Loucy (cell line): Measurements from ENCODE around the gene GFRA3.

ENCODE experiments used
- H2AFZ ChIP-seq: fragments of 200-600 bp; sonication (generic); 2 replicates; pipeline ENCODE4 v1.6.0; 2016; ENCODE audit warnings: antibody characterized with exemption, mild to moderate bottlenecking, low read length, moderate library complexity
- H3F3A ChIP-seq: fragments of 200-600 bp; 2 replicates; pipeline ENCODE4 v1.6.0; 2016; ENCODE audit warnings: antibody characterized with exemption, low read depth, mild to moderate bottlenecking
- H3K27me3 ChIP-seq: fragments of 200-600 bp; sonication (generic); 2 replicates; pipeline ENCODE4 v1.6.1; 2014; ENCODE audit warnings: low read length, mild to moderate bottlenecking; ENCODE audit not compliant: insufficient read depth, poor library complexity, severe bottlenecking
- H3K36me3 ChIP-seq: fragments of 200-600 bp; sonication (generic); 2 replicates; pipeline ENCODE4 v1.6.1; 2016; ENCODE audit warnings: low read length; ENCODE audit not compliant: insufficient read depth
- H3K4me1 ChIP-seq: fragments of 200-600 bp; sonication (generic); 2 replicates; pipeline ENCODE4 v1.5.1; 2014; ENCODE audit warnings: low read length, mild to moderate bottlenecking; ENCODE audit not compliant: insufficient read depth, poor library complexity, severe bottlenecking
- H3K4me2 ChIP-seq: fragments of 200-600 bp; sonication (generic); 2 replicates; pipeline ENCODE4 v1.6.0; 2014; ENCODE audit warnings: antibody characterized with exemption, low read length, low read depth, mild to moderate bottlenecking; ENCODE audit not compliant: poor library complexity, severe bottlenecking
- H3K4me3 ChIP-seq: fragments of 200-600 bp; sonication (generic); 2 replicates; pipeline ENCODE4 v1.5.1; 2014; ENCODE audit warnings: low read length, mild to moderate bottlenecking, mixed read lengths; ENCODE audit not compliant: poor library complexity, severe bottlenecking
- H3K79me2 ChIP-seq: fragments of 200-600 bp; sonication (generic); 2 replicates; pipeline ENCODE4 v1.6.1; 2014; ENCODE audit warnings: low read length; ENCODE audit not compliant: insufficient read depth
- H3K9ac ChIP-seq: fragments of 200-600 bp; sonication (generic); 2 replicates; pipeline ENCODE4 v1.6.0; 2014; ENCODE audit warnings: mild to moderate bottlenecking, low read depth, low read length, moderate library complexity; ENCODE audit not compliant: poor library complexity, severe bottlenecking
- H3K9me2 ChIP-seq: fragments of 200-600 bp; sonication (generic); replicated peaks from 2 replicates; pipeline ENCODE4 v1.6.1; 2016; ENCODE audit warnings: low read depth, low read length, mixed read lengths
- H3K9me3 ChIP-seq: fragments of 200-600 bp; sonication (generic); 2 replicates; pipeline ENCODE4 v1.6.1; 2014; ENCODE audit warnings: mild to moderate bottlenecking, antibody characterized with exemption, low read length, low read depth; ENCODE audit not compliant: insufficient read depth
- H4K20me1 ChIP-seq: fragments of 200-600 bp; sonication (generic); 2 replicates; pipeline ENCODE4 v1.6.0; 2014; ENCODE audit warnings: antibody characterized with exemption, low read length, mild to moderate bottlenecking; ENCODE audit not compliant: insufficient read depth, poor library complexity, severe bottlenecking
- EZH2phosphoT487 ChIP-seq: fragments of 200-600 bp; IDR thresholded peaks from 2 replicates; pipeline ENCODE4 v1.6.1; 2018; ENCODE audit warnings: antibody characterized with exemption, mild to moderate bottlenecking, moderate library complexity, borderline replicate concordance
- TF ChIP-seq, protein P1 (sequence below): fragments of 200-600 bp; sonication (generic); conservative IDR thresholded peaks from 2 replicates; pipeline ENCODE4 v1.5.1; 2014; ENCODE audit warnings: mild to moderate bottlenecking, antibody characterized with exemption, low read length

GFRA3 gene

DNA sequence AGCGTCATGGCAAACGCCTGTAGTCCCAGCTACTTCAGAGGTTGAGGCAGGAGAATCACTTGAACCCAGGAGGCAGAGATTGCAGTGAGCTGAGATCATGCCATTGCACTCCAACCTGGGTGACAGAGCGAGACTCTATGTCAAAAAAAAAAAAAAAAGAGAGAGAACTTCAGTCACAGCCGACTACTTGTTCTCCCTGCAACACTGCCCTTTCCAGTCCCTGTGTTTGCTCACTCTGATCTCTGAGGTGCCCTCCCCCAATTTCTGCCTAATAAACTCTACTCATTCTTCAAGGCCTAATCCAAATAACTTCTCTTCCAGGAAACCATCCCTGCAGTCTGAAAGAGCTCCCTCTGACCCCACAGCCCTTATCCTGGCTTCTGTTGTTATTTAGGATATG, 28.1 kb downstream of the GFRA3 start:
- H3K9me3 ChIP-seq, result no peaks in the 10 kb centered on the region
- H3K79me2 ChIP-seq, result no peaks in the 10 kb centered on the region
- no peaks in the 10 kb centered on the region for H3K9me2 ChIP-seq
- H4K20me1 ChIP-seq, result no peaks in the 10 kb centered on the region
- TF ChIP-seq, protein P1, sequence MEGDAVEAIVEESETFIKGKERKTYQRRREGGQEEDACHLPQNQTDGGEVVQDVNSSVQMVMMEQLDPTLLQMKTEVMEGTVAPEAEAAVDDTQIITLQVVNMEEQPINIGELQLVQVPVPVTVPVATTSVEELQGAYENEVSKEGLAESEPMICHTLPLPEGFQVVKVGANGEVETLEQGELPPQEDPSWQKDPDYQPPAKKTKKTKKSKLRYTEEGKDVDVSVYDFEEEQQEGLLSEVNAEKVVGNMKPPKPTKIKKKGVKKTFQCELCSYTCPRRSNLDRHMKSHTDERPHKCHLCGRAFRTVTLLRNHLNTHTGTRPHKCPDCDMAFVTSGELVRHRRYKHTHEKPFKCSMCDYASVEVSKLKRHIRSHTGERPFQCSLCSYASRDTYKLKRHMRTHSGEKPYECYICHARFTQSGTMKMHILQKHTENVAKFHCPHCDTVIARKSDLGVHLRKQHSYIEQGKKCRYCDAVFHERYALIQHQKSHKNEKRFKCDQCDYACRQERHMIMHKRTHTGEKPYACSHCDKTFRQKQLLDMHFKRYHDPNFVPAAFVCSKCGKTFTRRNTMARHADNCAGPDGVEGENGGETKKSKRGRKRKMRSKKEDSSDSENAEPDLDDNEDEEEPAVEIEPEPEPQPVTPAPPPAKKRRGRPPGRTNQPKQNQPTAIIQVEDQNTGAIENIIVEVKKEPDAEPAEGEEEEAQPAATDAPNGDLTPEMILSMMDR, result no peak
- TF ChIP-seq EZH2phosphoT487, result no peak
- H3K4me3 ChIP-seq, result no peak overlapping the region
- H3K27me3 ChIP-seq, result no peaks in the 10 kb centered on the region
- no peak overlapping the region for H3K4me2 ChIP-seq
- H3K4me1 ChIP-seq, result peaks cover 12% of the 10 kb centered on the region
- no peaks in the 10 kb centered on the region for H3F3A ChIP-seq
- H3K36me3 ChIP-seq, result no peaks in the 10 kb centered on the region
- no peak overlapping the region for H2AFZ ChIP-seq
- H3K9ac ChIP-seq, result no peak overlapping the region

DNA sequence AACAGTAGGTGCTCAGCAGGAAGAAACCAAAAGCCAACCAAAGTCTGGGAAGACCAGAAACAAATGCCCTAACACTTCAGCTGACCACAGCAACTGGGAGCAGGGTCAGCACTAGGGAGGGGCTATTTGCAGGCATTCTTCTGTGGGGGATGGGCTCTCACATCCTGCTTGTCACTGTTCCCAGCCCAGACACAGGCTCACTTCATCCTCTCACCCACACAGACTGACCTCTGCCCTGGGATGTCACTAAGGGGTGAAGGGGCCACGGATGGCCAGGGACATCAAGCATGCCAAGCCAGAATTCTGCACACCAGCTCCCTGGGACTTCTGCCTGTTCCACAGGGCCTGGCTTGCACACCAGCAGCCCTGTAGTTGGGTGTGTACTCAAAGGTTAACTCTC, 28.7 kb downstream of the GFRA3 start:
- Histone ChIP-seq H3K4me2 (no peak overlapping the region), H3K4me3 (no peak overlapping the region), H2AFZ (no peak overlapping the region), H3K9ac (no peak overlapping the region), H3K9me2 (no peaks in the 10 kb centered on the region), H3K36me3 (no peaks in the 10 kb centered on the region), H3F3A (no peaks in the 10 kb centered on the region), H3K27me3 (no peaks in the 10 kb centered on the region), H3K79me2 (no peaks in the 10 kb centered on the region), H4K20me1 (no peaks in the 10 kb centered on the region), H3K4me1 (peaks cover 18% of the 10 kb centered on the region), H3K9me3 (no peaks in the 10 kb centered on the region)
- TF ChIP-seq, protein P1, result no peak
- no peak for TF ChIP-seq EZH2phosphoT487

DNA sequence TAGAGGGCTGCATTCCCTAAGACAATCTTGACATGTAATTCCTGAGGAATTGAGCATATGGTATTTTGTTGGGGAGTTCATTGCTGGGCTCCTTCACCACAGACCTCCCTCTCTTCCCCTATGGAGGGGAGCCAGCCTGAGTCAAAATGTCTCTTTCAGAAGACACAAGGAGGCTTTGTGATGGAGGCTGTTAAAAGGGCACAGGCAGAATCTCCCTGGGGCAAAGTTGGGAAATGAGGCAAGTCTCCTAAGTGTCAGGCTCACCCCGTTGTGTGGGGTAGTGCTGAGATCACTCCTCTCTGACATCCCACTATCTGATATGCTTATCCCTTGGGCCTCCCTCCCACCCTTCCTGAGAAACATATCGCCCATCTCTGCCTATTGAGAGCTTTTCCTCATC, 30.6 kb downstream of the GFRA3 start:
- no peak for TF ChIP-seq EZH2phosphoT487
- TF ChIP-seq, protein P1, result no peak
- no peaks in the 10 kb centered on the region for H3F3A ChIP-seq
- H3K4me2 ChIP-seq, result peak overlapping the region; percentile 15
- H3K27me3 ChIP-seq, result no peaks in the 10 kb centered on the region
- peaks cover 31% of the 10 kb centered on the region for H3K4me1 ChIP-seq
- no peaks in the 10 kb centered on the region for H3K9me2 ChIP-seq
- H2AFZ ChIP-seq, result peak overlapping the region; percentile 73
- no peak overlapping the region for H3K4me3 ChIP-seq
- H4K20me1 ChIP-seq, result no peaks in the 10 kb centered on the region
- no peaks in the 10 kb centered on the region for H3K9me3 ChIP-seq
- H3K79me2 ChIP-seq, result no peaks in the 10 kb centered on the region
- H3K9ac ChIP-seq, result no peak overlapping the region
- no peaks in the 10 kb centered on the region for H3K36me3 ChIP-seq
